CD4-positive, alpha-beta T cell (primary cell): ENCODE data around the gene GPR137B. TPM values are rescaled to one million over a fixed set of nuclear protein-coding genes. Genes with fewer than 3 reads are reported as not detected.
"Not testable (repeated sequence)": the region's sequence is repeated elsewhere in the genome, so short reads cannot be mapped to it uniquely, and the experiment has no call there.

Experiments
- ATAC-seq: fragments of 200-7000 bp; cut with Tn5 transposase; one replicate; pipeline ENCODE4 v1.10.0; 2022; ENCODE audit warnings: mild to moderate bottlenecking; ENCODE audit not compliant: poor library complexity
- CTCF ChIA-PET: fragments of 350-600 bp; sonication (Branson Sonifier 250); formaldehyde crosslinking; loops from one replicate; lab custom pipeline; 2021; ENCODE audit warnings: antibody characterized with exemption, inconsistent platforms; lab: Charles Lee
- POLR2A ChIA-PET: fragments of 350-600 bp; sonication (Branson Sonifier 250); formaldehyde crosslinking; loops from one replicate; lab custom pipeline; 2021; ENCODE audit warnings: antibody characterized with exemption, inconsistent platforms; lab: Charles Lee
- DNase-seq, 14 experiments: peaks; one replicate each; pipeline ENCODE4 v3.0.0-alpha.2; 2013 to 2020; ENCODE audit warnings: mixed read lengths in 2 of 14
- H3K27ac ChIP-seq, 2 donors: one replicate each; pipeline versions ENCODE4 v1.5.1 to v1.7.0; 2013; ENCODE audit warnings: low read length in 2 of 2, low read depth in 1 of 2, mild to moderate bottlenecking in 1 of 2
- H3K27me3 ChIP-seq, 2 experiments: 1 replicate in 1 of 2; 2 replicates in 1 of 2; pipeline versions ENCODE4 v1.6.1 to v1.7.0; 2013; ENCODE audit warnings: low read length in 2 of 2, control low read depth in 1 of 2, mild to moderate bottlenecking in 1 of 2, moderate library complexity in 1 of 2; ENCODE audit not compliant: insufficient read depth in 2 of 2, control insufficient read depth in 1 of 2
- H3K36me3 ChIP-seq: one replicate; pipeline ENCODE4 v1.6.1; 2013; ENCODE audit warnings: low read length, control low read depth; ENCODE audit not compliant: insufficient read depth
- H3K4me1 ChIP-seq: one replicate; pipeline ENCODE4 v1.6.1; 2013; ENCODE audit warnings: low read length, control low read depth; ENCODE audit not compliant: insufficient read depth
- H3K4me3 ChIP-seq: one replicate; pipeline ENCODE4 v1.5.1; 2013; ENCODE audit warnings: mild to moderate bottlenecking, low read length, moderate library complexity
- H3K9me3 ChIP-seq, 2 experiments: 1 replicate in 1 of 2; 2 replicates in 1 of 2; pipeline versions ENCODE4 v1.6.1 to v1.7.0; 2013; ENCODE audit warnings: low read length in 2 of 2, mild to moderate bottlenecking in 2 of 2, control low read depth in 1 of 2, moderate library complexity in 1 of 2; ENCODE audit not compliant: control insufficient read depth in 1 of 2, insufficient read depth in 1 of 2
- H3K27ac Mint-ChIP-seq: one replicate; pipeline ENCODE4 v1.8.0; 2020; ENCODE audit warnings: mixed read lengths
- H3K27me3 Mint-ChIP-seq: one replicate; pipeline ENCODE4 v1.8.0; 2021; ENCODE audit warnings: mixed read lengths
- H3K36me3 Mint-ChIP-seq: one replicate; pipeline ENCODE4 v1.8.0; 2021; ENCODE audit warnings: low read depth, mixed read lengths
- H3K4me1 Mint-ChIP-seq: one replicate; pipeline ENCODE4 v1.8.0; 2021; ENCODE audit warnings: low read depth, mixed read lengths
- H3K4me3 Mint-ChIP-seq: one replicate; pipeline ENCODE4 v1.8.0; 2020; ENCODE audit warnings: mild to moderate bottlenecking, mixed read lengths
- H3K9me3 Mint-ChIP-seq: one replicate; pipeline ENCODE4 v1.8.0; 2020; ENCODE audit warnings: mixed read lengths
- intact Hi-C, 2 experiments: fragments of 100-400 bp; cut with DNase I in 1 of 2; cut with micrococcal nuclease in 1 of 2; formaldehyde crosslinking; loops; one replicate each; pipeline versions ENCODE4 v1.15.1 to v1.9.0; 2023 to 2025; cut with DNase I, micrococcal nuclease
- total RNA-seq, 174 experiments: library from RNA in 2 of 174; stranded (reverse) in 2 of 174; gene quantifications; one replicate each; pipeline ENCODE4 v1.2.3 and lab custom pipeline; 2021 to 2026
- TF ChIP-seq, protein P1 (sequence below): fragments of 200-600 bp; IDR thresholded peaks from one replicate; pipeline ENCODE4 v1.8.0; 2022; ENCODE audit warnings: antibody characterized with exemption, mild to moderate bottlenecking

Gene GPR137B
- total RNA-seq, 2 experiments from 2014 or later: 6.3 to 7.4 TPM

- no peak for ATAC-seq
- H3K27me3 Mint-ChIP-seq: no peaks in the 10 kb centered on the region
These were observed 18.9 kb downstream of the GPR137B start for GRCh38 chr1:236161230-236161629.

DNA sequence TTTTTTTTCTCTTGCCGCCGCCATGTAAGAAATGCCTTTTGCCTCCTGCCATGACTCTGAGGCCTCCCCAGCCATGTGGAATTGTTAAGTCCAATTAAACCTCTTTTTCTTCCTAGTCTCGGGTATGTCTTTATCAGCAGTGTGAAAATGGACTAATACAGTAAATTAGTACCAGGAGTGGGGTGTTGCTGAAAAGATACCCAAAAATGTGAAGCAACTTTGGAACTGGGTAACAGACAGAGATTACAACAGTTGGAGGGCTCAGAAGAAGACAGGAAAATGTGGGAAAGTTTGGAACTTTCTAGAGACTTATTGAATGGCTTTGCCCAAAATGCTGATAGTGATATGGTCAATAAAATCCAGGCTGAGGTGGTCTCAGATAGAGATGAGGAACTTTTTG is 19.4 kb downstream of the GPR137B start:
- ATAC-seq, DNase-seq, POLR2A ChIA-PET, CTCF ChIA-PET, H3K27me3 ChIP-seq, H3K4me1 Mint-ChIP-seq, H3K36me3 ChIP-seq, H3K4me3 ChIP-seq, H3K27ac Mint-ChIP-seq, intact Hi-C loops, H3K4me3 Mint-ChIP-seq, H3K27ac ChIP-seq, H3K27me3 Mint-ChIP-seq, H3K9me3 Mint-ChIP-seq: not testable (repeated sequence)
- Histone ChIP-seq H3K4me1 (peaks cover 21% of the 10 kb centered on the region), H3K9me3 (peaks cover 12 to 28% of the 10 kb centered on the region in 2 experiments)
- H3K36me3 Mint-ChIP-seq: peaks cover 44% of the 10 kb centered on the region

More at GRCh38 chr1:236161230-236161629, 18.9 kb downstream of the GPR137B start:
- no peak for DNase-seq
- intact Hi-C loops: no loop called here
- no peak overlapping the region for H3K4me3 Mint-ChIP-seq
- peaks cover 8% of the 10 kb centered on the region for H3K4me1 Mint-ChIP-seq
- Histone ChIP-seq H3K4me3 (no peak overlapping the region), H3K9me3 (peaks cover 12 to 28% of the 10 kb centered on the region in 2 experiments), H3K36me3 (no peaks in the 10 kb centered on the region), H3K27me3 (no peaks in the 10 kb centered on the region), H3K4me1 (peaks cover 26% of the 10 kb centered on the region), H3K27ac (no peak overlapping the region)
- ChIA-PET POLR2A (no interaction called here), CTCF (no interaction called here)
- H3K27ac Mint-ChIP-seq: no peak overlapping the region
- TF ChIP-seq, protein P1, sequence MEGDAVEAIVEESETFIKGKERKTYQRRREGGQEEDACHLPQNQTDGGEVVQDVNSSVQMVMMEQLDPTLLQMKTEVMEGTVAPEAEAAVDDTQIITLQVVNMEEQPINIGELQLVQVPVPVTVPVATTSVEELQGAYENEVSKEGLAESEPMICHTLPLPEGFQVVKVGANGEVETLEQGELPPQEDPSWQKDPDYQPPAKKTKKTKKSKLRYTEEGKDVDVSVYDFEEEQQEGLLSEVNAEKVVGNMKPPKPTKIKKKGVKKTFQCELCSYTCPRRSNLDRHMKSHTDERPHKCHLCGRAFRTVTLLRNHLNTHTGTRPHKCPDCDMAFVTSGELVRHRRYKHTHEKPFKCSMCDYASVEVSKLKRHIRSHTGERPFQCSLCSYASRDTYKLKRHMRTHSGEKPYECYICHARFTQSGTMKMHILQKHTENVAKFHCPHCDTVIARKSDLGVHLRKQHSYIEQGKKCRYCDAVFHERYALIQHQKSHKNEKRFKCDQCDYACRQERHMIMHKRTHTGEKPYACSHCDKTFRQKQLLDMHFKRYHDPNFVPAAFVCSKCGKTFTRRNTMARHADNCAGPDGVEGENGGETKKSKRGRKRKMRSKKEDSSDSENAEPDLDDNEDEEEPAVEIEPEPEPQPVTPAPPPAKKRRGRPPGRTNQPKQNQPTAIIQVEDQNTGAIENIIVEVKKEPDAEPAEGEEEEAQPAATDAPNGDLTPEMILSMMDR: no peak
- peaks cover 8% of the 10 kb centered on the region for H3K9me3 Mint-ChIP-seq
- peaks cover 44% of the 10 kb centered on the region for H3K36me3 Mint-ChIP-seq

GRCh38 chr1:236163463-236164153 is 21.3 kb downstream of the GPR137B start:
- ChIA-PET CTCF (no interaction called here), POLR2A (no interaction called here)
- DNase-seq: peak in 2 of 14 experiments; percentile 8 to 11
- no peaks in the 10 kb centered on the region for H3K4me1 Mint-ChIP-seq
- Histone ChIP-seq H3K36me3 (no peaks in the 10 kb centered on the region), H3K4me3 (no peak overlapping the region), H3K9me3 (peaks cover 12 to 28% of the 10 kb centered on the region in 2 experiments), H3K4me1 (peaks cover 14% of the 10 kb centered on the region), H3K27me3 (no peaks in the 10 kb centered on the region), H3K27ac (no peak overlapping the region)
- peaks cover 42% of the 10 kb centered on the region for H3K36me3 Mint-ChIP-seq
- H3K9me3 Mint-ChIP-seq: peaks cover 8% of the 10 kb centered on the region
- no peak for ATAC-seq
- H3K27me3 Mint-ChIP-seq: no peaks in the 10 kb centered on the region
- intact Hi-C loops: no loop called here
- TF ChIP-seq, protein P1: no peak
- no peak overlapping the region for H3K27ac Mint-ChIP-seq
- no peak overlapping the region for H3K4me3 Mint-ChIP-seq
